Natural killer cell treated with Interleukin-12 subunit alpha and Interleukin-12 subunit beta and Interleukin-15 and Interleukin-18, amount 100 ng/mL, for 72 hours (primary cell): ENCODE results near the gene RAB11FIP2. TPM values are rescaled to one million over a fixed set of nuclear protein-coding genes. Genes with fewer than 3 reads are reported as not detected.

Experiments
- ATAC-seq, 2 donors: fragments of 150-1000 bp; cut with Tn5 transposase in 1 of 2; sonication (Bioruptor Pico), chemical (Tn5 transposase) in 1 of 2; 2 replicates each; pipeline ENCODE4 v1.10.0; 2021
- DNase-seq: peaks from one replicate; pipeline ENCODE4 v3.0.0; 2022; ENCODE audit warnings: low spot score
- H3K27ac Mint-ChIP-seq, 2 donors: 1 replicate in 1 of 2; 2 replicates in 1 of 2; pipeline ENCODE4 v1.8.0; 2022; ENCODE audit warnings: mixed read lengths in 2 of 2, mild to moderate bottlenecking in 1 of 2, moderate library complexity in 1 of 2
- H3K27me3 Mint-ChIP-seq, 2 donors: 1 replicate in 1 of 2; 2 replicates in 1 of 2; pipeline ENCODE4 v1.8.0; 2022; ENCODE audit warnings: mixed read lengths in 2 of 2
- H3K36me3 Mint-ChIP-seq: one replicate; pipeline ENCODE4 v1.8.0; 2022; ENCODE audit warnings: mixed read lengths
- H3K4me1 Mint-ChIP-seq, 2 donors: 1 replicate in 1 of 2; 2 replicates in 1 of 2; pipeline ENCODE4 v1.8.0; 2022; ENCODE audit warnings: low read depth in 2 of 2, mixed read lengths in 2 of 2, mild to moderate bottlenecking in 1 of 2
- H3K4me3 Mint-ChIP-seq: one replicate; pipeline ENCODE4 v1.8.0; 2022; ENCODE audit warnings: mixed read lengths
- H3K9me3 Mint-ChIP-seq: 2 replicates; pipeline ENCODE4 v1.8.0; 2022; ENCODE audit warnings: mixed read lengths
- total RNA-seq, 2 donors: library from RNA; stranded (reverse); gene quantifications; one replicate each; pipeline ENCODE4 v1.2.3, GENCODE V29; 2022

The RAB11FIP2 gene
- total RNA-seq, 2 donors from 2014 or later: 10.7 to 20.1 TPM

GRCh38 chr10:118027397-118027796 lies 19.3 kb downstream of the RAB11FIP2 start:
- Mint-ChIP-seq H3K4me3 (no peak overlapping the region), H3K4me1 (peaks cover 6% of the 10 kb centered on the region in 2 donors), H3K27ac (no peak overlapping the region), H3K27me3 (no peaks in the 10 kb centered on the region), H3K9me3 (no peaks in the 10 kb centered on the region), H3K36me3 (no peaks in the 10 kb centered on the region)
- no peak for ATAC-seq
- DNase-seq: no peak

- Mint-ChIP-seq H3K36me3 (no peaks in the 10 kb centered on the region), H3K4me3 (no peak overlapping the region), H3K9me3 (no peaks in the 10 kb centered on the region), H3K27me3 (no peaks in the 10 kb centered on the region), H3K4me1 (peaks cover 6% of the 10 kb centered on the region in 2 donors), H3K27ac (no peak overlapping the region)
- no peak for DNase-seq
- ATAC-seq: no peak
Measured at GRCh38 chr10:118026936-118027335, 19.8 kb downstream of the RAB11FIP2 start.

GRCh38 chr10:118020365-118020764 lies 26.4 kb downstream of the RAB11FIP2 start:
- Mint-ChIP-seq H3K9me3 (no peaks in the 10 kb centered on the region), H3K36me3 (peaks cover 6% of the 10 kb centered on the region), H3K27me3 (no peaks in the 10 kb centered on the region), H3K4me3 (no peak overlapping the region), H3K27ac (no peak overlapping the region), H3K4me1 (no peaks in the 10 kb centered on the region)
- DNase-seq (no peak), ATAC-seq (peak in 1 of 2 donors; percentile 43)

- DNase-seq: no peak
- ATAC-seq: no peak
- Mint-ChIP-seq H3K4me1 (no peaks in the 10 kb centered on the region), H3K27me3 (no peaks in the 10 kb centered on the region), H3K9me3 (no peaks in the 10 kb centered on the region), H3K36me3 (peaks cover 6% of the 10 kb centered on the region), H3K27ac (no peak overlapping the region), H3K4me3 (no peak overlapping the region)
Measured at GRCh38 chr10:118017850-118018249, 28.9 kb downstream of the RAB11FIP2 start.

- ATAC-seq (no peak), DNase-seq (no peak)
- Mint-ChIP-seq H3K27ac (no peak overlapping the region), H3K27me3 (no peaks in the 10 kb centered on the region), H3K36me3 (peaks cover 6% of the 10 kb centered on the region), H3K9me3 (no peaks in the 10 kb centered on the region), H3K4me1 (no peaks in the 10 kb centered on the region), H3K4me3 (no peak overlapping the region)
Measured at GRCh38 chr10:118017071-118017740, 29.5 kb downstream of the RAB11FIP2 start.

GRCh38 chr10:118012952-118013525 lies 33.7 kb downstream of the RAB11FIP2 start:
- Mint-ChIP-seq H3K36me3 (peaks cover 12% of the 10 kb centered on the region), H3K27ac (no peak overlapping the region), H3K4me1 (no peaks in the 10 kb centered on the region)

GRCh38 chr10:118007773-118008172 lies 39.0 kb downstream of the RAB11FIP2 start:
- H3K27ac Mint-ChIP-seq: no peak overlapping the region
- H3K9me3 Mint-ChIP-seq: no peaks in the 10 kb centered on the region
- ATAC-seq (no peak), DNase-seq (no peak)
- H3K27me3 Mint-ChIP-seq: no peaks in the 10 kb centered on the region
- H3K36me3 Mint-ChIP-seq: peaks cover 6% of the 10 kb centered on the region
- peaks cover 0 to 3% of the 10 kb centered on the region in 2 donors for H3K4me1 Mint-ChIP-seq
- no peak overlapping the region for H3K4me3 Mint-ChIP-seq

More at GRCh38 chr10:118012952-118013525, 33.7 kb downstream of the RAB11FIP2 start:
- ATAC-seq (no peak), DNase-seq (no peak)
- Mint-ChIP-seq H3K27me3 (no peaks in the 10 kb centered on the region), H3K4me3 (no peak overlapping the region), H3K9me3 (no peaks in the 10 kb centered on the region)

- Mint-ChIP-seq H3K27me3 (no peaks in the 10 kb centered on the region), H3K27ac (no peak overlapping the region), H3K4me3 (no peak overlapping the region), H3K4me1 (peaks cover 3 to 4% of the 10 kb centered on the region in 2 donors), H3K9me3 (no peaks in the 10 kb centered on the region), H3K36me3 (no peaks in the 10 kb centered on the region)
- DNase-seq (no peak), ATAC-seq (no peak)
Measured at GRCh38 chr10:118003126-118003525, 43.6 kb downstream of the RAB11FIP2 start.

- H3K27ac Mint-ChIP-seq: peak overlapping the region in 1 of 2 donors; percentile 29
- ATAC-seq: peak in 1 of 2 donors; percentile 44
- H3K27me3 Mint-ChIP-seq: no peaks in the 10 kb centered on the region
- H3K4me1 Mint-ChIP-seq: peaks cover 3 to 4% of the 10 kb centered on the region in 2 donors
- H3K36me3 Mint-ChIP-seq: no peaks in the 10 kb centered on the region
- H3K4me3 Mint-ChIP-seq: no peak overlapping the region
- no peaks in the 10 kb centered on the region for H3K9me3 Mint-ChIP-seq
- DNase-seq: no peak
Measured at GRCh38 chr10:118002581-118002980, 44.2 kb downstream of the RAB11FIP2 start.

- DNase-seq (no peak), ATAC-seq (no peak)
- Mint-ChIP-seq H3K36me3 (no peaks in the 10 kb centered on the region), H3K4me3 (no peak overlapping the region), H3K9me3 (no peaks in the 10 kb centered on the region), H3K4me1 (peaks cover 0 to 4% of the 10 kb centered on the region in 2 donors), H3K27me3 (no peaks in the 10 kb centered on the region), H3K27ac (no peak overlapping the region)
Measured at GRCh38 chr10:117997673-117998072, 49.1 kb downstream of the RAB11FIP2 start.

GRCh38 chr10:117996709-117997108 lies 50.0 kb downstream of the RAB11FIP2 start:
- ATAC-seq (no peak), DNase-seq (no peak)
- Mint-ChIP-seq H3K27me3 (no peaks in the 10 kb centered on the region), H3K9me3 (no peaks in the 10 kb centered on the region), H3K27ac (no peak overlapping the region), H3K4me1 (no peaks in the 10 kb centered on the region), H3K4me3 (no peak overlapping the region), H3K36me3 (no peaks in the 10 kb centered on the region)

- no peaks in the 10 kb centered on the region for H3K9me3 Mint-ChIP-seq
- no peak for DNase-seq
- ATAC-seq: no peak
- H3K27me3 Mint-ChIP-seq: no peaks in the 10 kb centered on the region
- H3K27ac Mint-ChIP-seq: no peak overlapping the region
- H3K36me3 Mint-ChIP-seq: no peaks in the 10 kb centered on the region
- H3K4me1 Mint-ChIP-seq: no peaks in the 10 kb centered on the region
- H3K4me3 Mint-ChIP-seq: no peak overlapping the region
Measured at GRCh38 chr10:117994771-117995170, 52.0 kb downstream of the RAB11FIP2 start.

- Mint-ChIP-seq H3K9me3 (peaks cover 5% of the 10 kb centered on the region), H3K4me3 (no peak overlapping the region), H3K4me1 (no peaks in the 10 kb centered on the region), H3K36me3 (peaks cover under 1% of the 10 kb centered on the region), H3K27ac (no peak overlapping the region), H3K27me3 (no peaks in the 10 kb centered on the region)
- ATAC-seq: no peak
- DNase-seq: no peak
Measured at GRCh38 chr10:117993166-117993565, 53.6 kb downstream of the RAB11FIP2 start.

- peaks cover 6% of the 10 kb centered on the region for H3K36me3 Mint-ChIP-seq
- peaks cover 9% of the 10 kb centered on the region for H3K9me3 Mint-ChIP-seq
- no peak overlapping the region for H3K4me3 Mint-ChIP-seq
- peaks cover 0 to 3% of the 10 kb centered on the region in 2 donors for H3K27me3 Mint-ChIP-seq
- H3K4me1 Mint-ChIP-seq: no peaks in the 10 kb centered on the region
- no peak overlapping the region for H3K27ac Mint-ChIP-seq
- no peak for DNase-seq
- ATAC-seq: no peak
Measured at GRCh38 chr10:117991701-117992100, 55.0 kb downstream of the RAB11FIP2 start.
